ENCODE data around the gene TMA16.
A peak's percentile ranks its signal among the peaks of the same experiment; 100 is the strongest.
"Not testable (repeated sequence)": the region's sequence is repeated elsewhere in the genome, so short reads cannot be mapped to it uniquely, and the experiment has no call there.

Gene TMA16

DNA sequence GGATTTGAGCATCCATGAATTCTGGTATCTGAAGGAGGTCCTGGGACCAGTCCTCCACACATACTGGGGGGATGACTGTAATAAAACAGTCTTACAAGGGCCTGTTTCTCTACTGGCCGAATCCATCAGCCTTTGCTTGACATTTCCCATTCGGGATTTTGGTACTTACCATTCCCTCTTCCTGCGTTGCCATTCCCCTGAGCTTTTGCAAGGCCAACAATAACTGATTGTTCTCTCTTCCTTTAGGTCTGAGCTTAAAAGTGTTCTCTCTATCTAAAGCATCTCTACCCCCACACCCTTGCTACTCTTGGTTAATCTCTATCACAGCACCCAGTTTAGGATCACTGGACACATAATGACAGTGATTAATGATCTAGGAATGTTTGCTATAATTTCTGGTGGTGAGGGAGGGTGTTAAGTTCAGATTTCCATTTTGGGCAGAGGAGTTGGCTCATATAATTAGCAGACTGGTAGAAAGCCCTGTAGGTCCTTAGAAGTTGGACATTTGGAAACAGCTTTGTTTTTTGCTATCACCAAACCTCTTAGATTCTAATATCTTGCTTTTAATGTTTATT lies 29.4 kb downstream of the TMA16 start:
- DNase-seq, result no peak

DNA sequence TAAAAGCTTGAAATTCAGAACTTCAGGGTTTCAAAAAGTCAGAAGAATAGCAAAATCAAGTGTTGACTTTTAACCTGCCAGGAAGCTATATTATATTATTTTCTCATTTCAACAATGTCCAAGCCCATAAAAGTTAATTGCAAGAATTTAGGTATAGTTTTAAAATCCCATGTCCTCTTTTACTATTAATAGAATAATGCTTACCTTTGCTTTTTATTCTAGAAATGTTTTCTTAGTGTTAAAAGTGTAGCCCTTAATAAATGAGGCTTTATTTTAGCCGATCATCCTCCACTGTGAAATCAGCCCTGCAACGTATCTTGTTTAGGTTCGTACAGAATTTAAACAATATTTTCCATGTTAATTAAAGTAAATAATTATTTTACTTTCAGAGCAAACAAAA lies 31.5 kb downstream of the TMA16 start:
- DNase-seq, result no peak

DNA sequence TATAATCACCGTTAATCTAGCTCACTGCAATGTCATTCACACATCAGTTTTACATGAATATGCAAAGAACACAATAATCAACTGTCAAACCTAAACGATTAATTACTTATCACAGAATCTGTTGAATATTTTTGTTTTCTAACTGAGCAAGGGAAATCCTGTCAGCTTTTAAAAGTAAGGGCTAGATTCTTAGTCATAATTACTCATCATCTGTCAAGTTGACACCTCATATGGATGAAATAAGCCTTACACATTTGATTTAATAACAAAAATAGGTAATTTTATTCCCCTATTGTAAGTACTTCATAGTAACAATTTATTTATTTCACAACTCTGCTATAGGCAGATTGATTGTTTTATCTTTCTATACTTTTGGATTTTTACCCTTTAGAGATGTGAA lies 32.7 kb downstream of the TMA16 start:
- no peak for DNase-seq

DNA sequence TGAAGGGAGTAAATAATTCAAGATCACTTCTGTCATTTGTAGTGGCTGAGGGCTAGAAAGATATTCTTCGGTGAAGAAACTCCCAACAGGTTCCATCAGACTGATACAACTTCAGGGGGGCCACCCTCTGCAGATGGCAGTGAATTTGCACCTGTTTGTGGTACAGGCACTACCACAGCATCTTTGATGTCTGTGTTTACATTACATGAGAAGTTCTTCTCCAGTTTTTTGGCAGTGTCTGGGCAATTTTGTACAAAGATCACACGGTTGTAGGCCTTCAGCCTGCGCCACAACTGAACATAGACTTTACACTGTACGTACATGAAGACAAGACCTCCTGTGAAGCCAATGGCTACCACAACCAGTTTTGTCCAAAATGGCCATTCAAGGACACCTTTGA lies 34.2 kb downstream of the TMA16 start:
- DNase-seq, result no peak

DNA sequence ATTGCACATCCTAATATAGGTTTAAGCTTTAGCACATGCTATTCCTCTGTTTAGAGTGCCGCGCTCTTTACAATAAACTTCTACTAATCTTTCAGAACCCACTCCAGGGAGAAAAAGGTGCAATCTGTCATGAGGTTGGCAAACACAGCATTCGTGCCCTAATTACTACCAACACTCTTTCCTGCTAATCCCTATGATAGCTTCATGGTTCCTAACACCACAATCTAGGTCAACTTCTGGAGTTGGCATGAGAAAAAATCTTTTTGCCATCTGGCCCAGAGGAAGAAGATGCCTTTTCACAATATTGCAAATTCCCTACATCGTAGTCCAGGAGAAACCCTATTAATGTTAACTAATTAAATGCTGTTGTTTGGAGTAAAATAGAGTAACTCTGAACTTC lies 39.6 kb downstream of the TMA16 start:
- no peak for DNase-seq

DNA sequence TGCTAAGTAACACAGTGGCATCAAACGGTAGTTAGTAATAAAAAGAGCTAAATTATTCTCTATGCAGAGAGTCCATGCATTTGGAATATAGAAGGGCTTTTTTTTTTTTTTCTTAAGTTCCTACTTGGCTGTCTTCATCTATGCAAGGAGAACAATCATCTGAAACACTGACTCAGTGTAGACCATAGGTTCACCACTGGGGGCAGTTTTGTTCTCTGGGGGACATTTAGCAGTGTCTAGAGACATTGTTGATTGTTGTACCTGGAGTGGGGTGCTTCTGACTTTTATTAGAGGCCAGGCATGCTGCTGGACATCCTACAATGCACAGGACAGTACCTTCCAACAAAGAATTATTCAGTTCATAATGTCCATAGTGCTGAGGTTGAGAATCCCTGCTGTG lies 41.2 kb downstream of the TMA16 start:
- DNase-seq, result no peak

DNA sequence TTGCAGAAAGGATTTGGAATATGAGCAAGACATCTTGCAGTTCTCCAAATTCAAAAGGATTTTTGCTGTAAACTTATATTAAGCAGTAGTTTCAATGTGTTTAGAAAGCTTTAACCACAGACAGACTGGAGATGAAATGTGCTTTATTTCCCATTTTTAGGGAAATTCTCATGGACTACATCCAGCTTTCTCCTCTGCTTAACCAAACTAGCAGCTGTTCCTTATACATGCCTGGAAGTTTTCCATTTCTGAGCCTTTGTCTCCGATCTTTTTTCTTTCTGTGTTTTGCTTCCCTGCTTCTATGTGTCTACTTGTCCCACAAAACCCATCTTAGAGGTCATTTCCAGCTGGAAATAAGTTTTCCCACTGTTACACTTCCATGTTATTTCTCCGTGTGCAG lies 41.6 kb downstream of the TMA16 start:
- DNase-seq, result no peak

DNA sequence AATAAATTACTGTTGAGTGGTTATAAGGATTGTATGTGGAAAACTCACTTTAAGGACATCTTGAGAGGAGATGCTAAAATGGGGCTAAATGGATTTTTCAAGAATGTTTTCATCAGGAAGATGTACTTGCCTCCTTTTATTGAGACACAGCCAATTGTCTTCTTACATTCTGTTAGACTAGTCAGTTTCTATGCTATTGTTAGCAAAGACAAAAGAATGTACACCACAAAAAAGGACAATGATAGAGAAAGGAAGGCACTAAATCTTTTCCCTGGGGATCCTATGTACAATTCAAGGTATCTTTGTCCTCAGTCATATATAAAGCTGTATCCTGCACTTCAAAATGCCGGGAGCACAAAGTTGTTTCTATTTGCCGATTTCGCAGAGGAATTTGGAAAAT lies 42.6 kb downstream of the TMA16 start:
- DNase-seq, result no peak

DNA sequence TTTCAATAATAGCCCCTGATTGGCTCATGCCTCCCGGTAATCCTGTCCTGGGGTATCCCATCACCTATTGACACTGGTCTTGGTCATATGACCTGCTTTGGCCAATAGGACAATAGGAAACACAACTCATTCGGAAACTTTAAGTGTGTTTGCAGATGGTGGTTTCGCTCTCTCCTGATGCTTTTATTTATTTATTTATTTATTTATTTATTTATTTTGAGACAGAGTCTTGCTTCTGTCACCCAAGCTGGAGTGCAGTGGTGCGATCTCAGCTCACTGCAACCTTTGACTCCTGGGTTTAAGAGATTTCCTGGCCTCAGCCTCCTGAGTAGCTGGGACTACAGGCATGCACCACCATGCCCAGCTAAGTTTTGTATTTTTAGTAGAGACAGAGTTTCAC lies 44.3 kb downstream of the TMA16 start:
- DNase-seq, result not testable (repeated sequence)

DNA sequence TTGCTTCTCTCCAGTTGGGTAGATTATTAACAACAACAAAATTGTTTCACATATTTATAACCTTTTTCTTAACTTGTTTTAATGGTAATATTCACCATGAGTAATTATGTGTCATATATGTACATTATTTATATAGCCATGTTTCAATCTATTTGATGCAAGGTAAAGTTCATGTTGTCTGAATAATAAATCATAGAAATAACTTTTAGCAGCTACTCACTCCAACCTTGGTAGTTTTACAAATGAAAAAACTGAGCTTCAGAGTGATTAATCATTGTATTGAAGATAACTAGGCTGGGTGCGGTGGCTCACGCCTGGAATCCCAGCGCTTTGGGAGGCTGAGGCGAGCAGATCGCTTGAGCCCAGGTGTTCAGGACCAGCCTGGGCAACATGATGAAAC lies 46.0 kb downstream of the TMA16 start:
- no peak for DNase-seq

DNA sequence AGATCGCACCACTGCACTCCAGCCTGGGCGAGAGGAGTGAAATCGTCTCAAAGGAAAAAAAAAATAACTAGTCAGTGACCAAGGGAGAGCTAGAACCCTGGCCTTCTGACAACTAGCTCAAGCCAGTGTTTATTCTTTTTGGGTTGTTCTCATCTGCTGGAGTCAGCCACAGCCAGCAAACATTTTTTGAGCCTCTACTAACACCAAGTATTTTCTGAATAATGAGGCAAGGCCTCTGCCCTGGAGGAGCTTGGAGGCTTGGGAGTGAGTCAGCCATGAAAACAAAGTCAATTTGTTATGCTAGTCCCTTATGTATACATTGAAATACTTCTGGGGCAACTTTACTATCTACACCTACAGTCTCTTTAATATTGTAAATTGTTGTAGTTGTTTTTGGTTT lies 46.5 kb downstream of the TMA16 start:
- DNase-seq, result no peak

DNA sequence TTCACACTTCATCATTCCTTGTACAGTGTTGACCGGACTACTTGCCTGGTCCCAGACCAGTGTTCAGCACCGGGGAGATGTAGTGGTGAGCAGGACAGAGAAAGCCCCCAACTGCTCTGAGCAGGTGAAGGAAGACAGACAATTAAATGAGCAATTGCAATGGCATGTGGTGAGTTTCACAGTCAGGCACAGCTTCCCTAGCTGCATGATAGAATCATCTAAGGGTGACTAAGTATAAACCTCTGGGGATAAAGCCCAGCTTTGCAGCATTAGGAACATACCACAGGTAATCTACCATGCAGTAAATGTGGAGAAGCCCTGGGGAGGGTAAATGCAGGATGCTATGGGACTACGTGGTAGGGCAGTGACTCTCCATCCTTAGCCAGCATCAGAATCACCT lies 47.8 kb downstream of the TMA16 start:
- no peak for DNase-seq

DNA sequence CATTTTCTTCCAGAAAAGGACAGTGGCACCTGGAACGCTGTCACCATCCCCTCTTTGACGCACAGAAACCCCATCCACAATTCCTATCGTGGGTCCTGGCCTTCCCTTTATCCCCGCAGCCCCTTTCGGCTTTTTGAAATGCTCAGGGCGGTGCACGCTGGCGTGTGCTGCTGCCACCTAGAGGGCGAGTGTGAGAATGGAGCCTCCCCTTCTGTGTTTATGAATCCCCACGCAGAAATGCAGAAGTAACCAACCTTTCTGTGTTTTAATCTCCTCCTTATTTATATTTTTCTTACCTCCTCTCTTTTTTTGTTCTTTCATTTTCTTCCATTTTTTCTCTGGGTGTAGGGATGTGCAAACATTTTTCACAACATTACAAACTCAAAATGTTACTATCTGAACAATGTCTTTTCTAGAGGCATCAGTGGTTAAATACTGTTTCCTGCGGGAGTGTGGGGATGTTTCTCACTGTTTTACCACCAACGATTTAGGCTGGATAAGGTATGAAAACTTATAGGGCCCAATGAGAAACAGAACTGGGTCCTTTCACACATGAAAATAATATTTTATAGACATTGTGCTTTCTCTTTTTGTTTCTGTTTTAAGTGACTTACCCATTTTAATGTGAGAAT lies 50.0 kb downstream of the TMA16 start:
- DNase-seq, result peak; percentile 21 to 76 (median 48)

DNA sequence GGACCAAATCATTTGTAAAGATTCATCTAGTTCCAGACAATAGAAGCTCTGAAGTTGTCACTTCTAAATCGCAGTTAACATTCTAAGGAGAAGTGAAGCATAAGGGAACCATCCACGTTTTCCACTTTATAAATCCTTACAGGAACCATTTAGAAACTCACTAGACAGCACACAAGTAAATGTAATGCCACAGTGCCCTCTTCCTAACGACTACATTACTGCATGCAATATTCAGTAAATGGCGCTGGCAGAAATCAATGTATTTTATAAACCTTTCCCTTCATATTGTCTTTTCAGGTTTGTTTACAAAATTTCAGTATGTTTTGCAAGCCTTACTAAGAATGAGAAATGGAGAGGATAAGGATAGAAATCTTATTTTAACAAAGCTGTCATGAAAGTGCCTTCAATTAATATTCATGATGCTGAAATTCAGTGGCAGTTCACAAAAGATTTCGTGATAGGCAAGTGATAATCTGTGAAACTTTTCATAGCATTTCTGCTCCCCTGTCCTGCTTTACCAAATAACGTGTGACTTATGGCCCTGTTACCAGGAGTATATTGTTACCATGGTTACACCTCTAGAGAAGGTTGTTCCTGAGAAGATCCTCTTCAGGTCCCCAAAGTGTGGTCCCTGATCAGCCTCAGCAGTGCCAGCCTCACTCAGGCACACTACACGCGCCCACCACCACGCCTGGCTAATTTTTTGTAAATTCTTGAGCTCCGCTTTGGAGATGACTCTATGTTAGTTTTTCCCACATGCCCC lies 54.2 kb downstream of the TMA16 start:
- DNase-seq, result peak; percentile 18 to 75 (median 25)

DNA sequence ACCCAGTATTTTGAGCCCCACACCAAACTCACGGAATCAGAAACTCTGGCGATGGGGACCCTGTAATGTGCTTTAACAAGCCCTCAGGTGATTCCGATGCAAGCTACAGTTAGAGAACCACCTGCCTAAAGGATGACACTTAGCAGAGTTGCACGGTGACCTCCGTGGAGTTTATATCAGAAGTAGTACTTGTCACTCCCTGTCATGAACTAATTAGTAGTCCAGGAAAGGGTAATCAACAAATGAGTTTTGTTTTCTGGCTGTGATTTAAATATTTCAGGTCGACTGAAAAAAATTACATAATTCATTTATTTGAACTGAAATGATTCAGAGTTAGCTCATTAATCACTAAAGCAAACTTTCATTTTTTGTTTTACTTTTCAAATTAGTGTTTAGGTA lies 56.4 kb downstream of the TMA16 start:
- no peak for DNase-seq

DNA sequence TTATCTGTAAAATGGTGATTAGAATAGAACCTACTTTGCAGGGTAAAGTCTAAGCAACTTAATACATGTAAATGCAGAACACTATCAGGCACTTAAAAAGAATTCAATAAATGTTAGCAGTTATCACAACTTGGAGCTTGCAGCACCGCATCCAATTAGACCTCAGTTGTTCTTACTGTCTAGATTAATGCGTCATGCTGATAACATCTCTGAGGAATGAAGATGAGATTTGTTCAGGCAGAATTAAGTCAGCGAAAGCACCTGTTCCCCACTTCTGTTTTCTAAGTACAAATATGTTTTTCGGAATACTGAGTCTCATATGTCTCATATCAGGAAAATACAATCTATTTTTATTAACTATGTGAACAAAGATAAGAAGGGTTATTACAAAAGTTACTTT lies 58.7 kb downstream of the TMA16 start:
- DNase-seq, result no peak

DNA sequence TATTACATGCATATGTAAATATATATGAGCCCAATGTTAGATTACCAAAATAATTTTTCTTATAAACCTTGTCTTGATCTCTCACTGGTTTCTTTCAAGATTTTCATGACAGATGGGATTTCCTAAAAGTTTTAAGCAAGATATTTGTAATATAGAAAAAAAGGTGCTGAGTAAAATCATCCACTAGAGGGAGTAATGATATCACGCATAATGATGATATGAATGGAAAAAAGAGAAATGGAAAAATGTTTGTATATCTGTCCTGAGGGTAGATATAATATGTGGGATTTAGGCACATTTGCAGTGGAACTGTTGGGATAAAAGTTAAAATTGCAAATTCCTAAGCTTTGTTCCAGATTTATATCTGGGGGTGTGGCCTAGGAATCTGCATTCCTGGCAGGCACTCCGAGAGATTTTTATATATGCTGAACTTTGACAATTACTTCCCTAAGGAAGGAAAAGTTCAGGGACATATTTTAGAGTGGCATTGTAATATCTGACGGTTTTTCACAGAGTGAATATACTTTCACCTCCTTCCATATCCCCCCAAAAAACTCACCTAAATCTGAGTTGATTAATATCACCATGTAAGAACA lies 60.5 kb downstream of the TMA16 start:
- DNase-seq, result peak in 1 of 3 experiments; percentile 63

DNA sequence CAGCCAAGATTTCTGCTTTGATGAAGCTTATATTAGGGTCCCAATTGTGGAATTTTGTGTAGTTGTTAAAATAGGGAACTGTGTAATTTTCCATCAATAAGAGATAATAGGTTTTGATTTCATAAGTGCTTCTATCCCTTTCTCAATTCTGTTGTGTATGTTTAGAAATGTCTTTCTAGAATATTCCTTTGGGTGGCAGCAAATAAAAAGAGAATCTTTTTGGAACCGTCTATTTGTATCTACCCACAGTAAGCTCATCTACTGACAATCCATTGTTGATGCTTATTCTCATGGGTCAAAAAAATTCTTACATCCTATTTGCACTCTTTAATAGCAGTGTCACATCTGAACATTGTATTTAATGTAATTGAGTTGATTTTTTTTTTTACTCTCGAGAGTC lies 61.7 kb downstream of the TMA16 start:
- DNase-seq, result peak in 2 of 3 experiments; percentile 17 to 71

DNA sequence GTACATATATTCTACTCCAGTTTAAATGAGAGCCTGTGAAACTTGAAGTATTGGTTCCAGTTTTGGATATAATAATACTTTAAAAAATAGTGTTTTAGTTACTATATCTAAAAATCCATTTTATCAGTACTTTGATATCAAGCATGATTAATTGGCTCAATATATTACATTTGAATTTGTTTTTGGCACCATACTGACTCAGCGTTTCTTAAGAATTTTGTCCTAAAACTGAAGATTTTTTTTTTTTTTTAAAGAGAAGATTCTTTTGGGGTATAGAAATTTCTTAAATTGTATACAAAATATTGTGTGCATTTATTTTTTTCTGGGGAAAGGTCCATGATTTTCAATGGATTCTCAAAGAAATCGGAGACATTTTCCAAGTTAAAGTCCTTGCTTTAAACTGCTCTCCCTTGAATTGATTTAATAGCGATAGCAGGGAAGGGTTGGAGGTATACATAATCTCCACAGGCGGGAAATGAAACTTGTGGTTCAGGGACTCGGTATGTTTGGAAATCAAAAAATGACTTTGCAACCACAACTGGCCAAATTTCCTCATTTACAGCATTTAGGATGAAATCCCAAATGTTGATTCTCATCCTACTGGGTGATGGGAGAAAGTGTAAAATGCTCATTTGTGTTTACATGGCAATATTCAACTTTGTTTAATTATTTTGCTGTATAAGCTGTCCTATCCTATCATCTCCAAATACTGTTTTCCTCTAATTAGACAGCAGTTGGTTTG lies 62.3 kb downstream of the TMA16 start:
- no peak for DNase-seq

DNA sequence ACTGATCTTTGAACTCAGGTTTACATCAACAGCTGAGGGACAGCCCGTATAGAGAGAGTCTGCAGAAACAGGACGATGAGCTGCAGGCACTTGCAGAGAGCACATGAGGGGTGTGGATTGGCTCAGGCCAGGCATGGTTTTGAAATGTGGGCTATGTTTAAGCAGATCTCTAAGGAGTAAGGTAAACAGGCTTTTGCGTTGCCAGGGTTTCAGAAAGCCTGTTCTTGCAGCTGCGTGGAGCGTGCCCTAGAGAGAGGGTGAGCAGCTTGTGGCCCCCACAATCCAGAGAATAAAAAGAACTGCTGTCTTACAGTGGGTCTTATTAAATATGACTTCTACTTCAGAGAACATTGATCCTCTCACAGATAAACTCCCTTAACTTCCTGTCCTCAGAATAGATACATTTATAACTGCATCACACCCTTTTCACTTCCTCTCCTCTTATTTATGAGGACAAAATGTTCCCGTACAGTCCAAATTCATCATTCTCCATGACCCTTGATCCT lies 64.1 kb downstream of the TMA16 start:
- peak in 2 of 3 experiments; percentile 17 to 67 for DNase-seq

DNA sequence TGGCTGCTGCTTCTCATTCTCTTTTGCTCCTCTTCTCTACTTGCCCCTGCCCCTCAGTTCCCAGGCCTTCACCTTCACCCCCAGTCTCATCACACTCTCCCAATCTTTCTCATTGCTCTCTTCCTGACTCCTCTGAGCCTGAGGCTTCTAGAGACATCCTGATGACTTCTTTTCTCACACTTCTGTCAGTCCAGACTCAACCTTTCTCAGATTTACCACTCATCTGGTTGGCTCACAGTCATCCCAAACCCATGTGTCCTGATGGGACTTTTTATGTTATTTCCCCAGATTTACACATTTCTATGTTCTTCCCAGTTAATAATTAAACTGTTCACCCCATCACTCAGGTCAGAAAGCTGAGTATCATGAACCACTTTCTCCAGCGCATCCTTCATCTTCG lies 68.0 kb downstream of the TMA16 start:
- DNase-seq, result no peak

DNA sequence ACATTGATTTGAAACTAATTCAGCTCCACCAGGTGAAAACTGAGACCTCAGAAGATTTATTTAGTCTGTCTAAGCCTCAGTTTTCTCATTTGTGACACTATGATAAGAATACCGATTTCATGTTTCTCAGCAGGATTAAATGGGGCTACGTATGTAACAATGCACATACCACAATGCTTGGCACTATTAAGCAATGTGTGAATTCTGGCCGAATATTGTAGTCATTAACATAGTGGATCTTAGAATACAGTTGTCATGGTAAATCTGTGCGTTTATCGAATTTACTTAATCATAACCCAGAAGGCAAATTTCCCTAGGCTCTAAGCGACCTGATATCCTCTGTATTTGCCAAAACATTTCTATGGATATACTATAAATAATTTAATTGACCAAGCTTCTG lies 69.1 kb downstream of the TMA16 start:
- DNase-seq, result no peak

DNA sequence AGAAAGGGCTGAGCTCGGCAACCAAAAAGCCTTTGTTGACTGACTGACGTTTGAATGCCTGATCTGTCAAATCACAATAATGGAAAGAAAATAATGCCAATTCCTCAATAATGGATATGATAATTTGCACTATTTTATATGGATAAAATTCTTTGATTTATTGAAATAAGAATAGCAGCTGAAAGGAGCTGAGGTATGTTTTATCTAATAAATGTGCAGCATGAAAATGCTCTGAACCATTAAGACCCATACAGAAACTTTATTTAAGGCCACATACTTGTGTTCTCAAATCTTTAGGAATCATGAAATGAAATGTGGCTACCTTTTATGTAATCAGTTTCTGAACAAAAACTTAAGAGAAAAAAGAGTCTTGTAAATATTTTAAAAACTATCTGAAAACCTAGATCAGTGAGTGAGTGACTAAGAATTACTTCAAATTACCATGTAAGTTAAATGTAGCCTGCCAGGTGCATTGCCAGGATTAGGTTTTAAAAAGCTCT lies 69.8 kb downstream of the TMA16 start:
- no peak for DNase-seq

Data from NCI-H1417 (cell line).